ENCODE measurements around the gene CCDC195.
"Not testable (repeated sequence)": the region's sequence is repeated elsewhere in the genome, so short reads cannot be mapped to it uniquely, and the experiment has no call there.

CCDC195 gene

GRCh38 chr2:224668123-224668909 lies 47.8 kb downstream of the CCDC195 start:
- no peak overlapping the region for H2AFZ ChIP-seq (ENCODE audit: low read length)
- no peaks in the 10 kb centered on the region; the same call in 1 of the 2 replicates for H3K9me3 ChIP-seq (ENCODE audit: insufficient read depth, low read depth, low read length)
- H3K4me1 ChIP-seq (ENCODE audit: insufficient read depth, low read length, poor library complexity, severe bottlenecking), result no peaks in the 10 kb centered on the region
- H3K27me3 ChIP-seq (ENCODE audit: insufficient read depth, low read length, poor library complexity, severe bottlenecking), result no peaks in the 10 kb centered on the region
- H3K36me3 ChIP-seq (ENCODE audit: insufficient read depth, low read length), result no peaks in the 10 kb centered on the region
- no peak overlapping the region for H3K4me3 ChIP-seq (ENCODE audit: low read length, poor library complexity, severe bottlenecking)
- H3K79me2 ChIP-seq (ENCODE audit: insufficient read depth, low read length), result no peaks in the 10 kb centered on the region
- no peaks in the 10 kb centered on the region for H3K9me2 ChIP-seq (replicated peaks; ENCODE audit: low read depth, low read length)
- no peak for TF ChIP-seq EZH2phosphoT487 (IDR thresholded peaks at IDR 0.05; ENCODE audit: borderline replicate concordance)
- no peak for TF ChIP-seq CTCF (conservative IDR thresholded peaks at IDR 0.05; ENCODE audit: low read length)
- H3K4me2 ChIP-seq (ENCODE audit: low read depth, low read length, poor library complexity, severe bottlenecking), result no peak overlapping the region
- H3K9ac ChIP-seq (ENCODE audit: low read depth, low read length, poor library complexity, severe bottlenecking), result no peak overlapping the region
- no peaks in the 10 kb centered on the region for H4K20me1 ChIP-seq (ENCODE audit: insufficient read depth, low read length, poor library complexity, severe bottlenecking)
- H3F3A ChIP-seq (ENCODE audit: low read depth), result no peaks in the 10 kb centered on the region

DNA sequence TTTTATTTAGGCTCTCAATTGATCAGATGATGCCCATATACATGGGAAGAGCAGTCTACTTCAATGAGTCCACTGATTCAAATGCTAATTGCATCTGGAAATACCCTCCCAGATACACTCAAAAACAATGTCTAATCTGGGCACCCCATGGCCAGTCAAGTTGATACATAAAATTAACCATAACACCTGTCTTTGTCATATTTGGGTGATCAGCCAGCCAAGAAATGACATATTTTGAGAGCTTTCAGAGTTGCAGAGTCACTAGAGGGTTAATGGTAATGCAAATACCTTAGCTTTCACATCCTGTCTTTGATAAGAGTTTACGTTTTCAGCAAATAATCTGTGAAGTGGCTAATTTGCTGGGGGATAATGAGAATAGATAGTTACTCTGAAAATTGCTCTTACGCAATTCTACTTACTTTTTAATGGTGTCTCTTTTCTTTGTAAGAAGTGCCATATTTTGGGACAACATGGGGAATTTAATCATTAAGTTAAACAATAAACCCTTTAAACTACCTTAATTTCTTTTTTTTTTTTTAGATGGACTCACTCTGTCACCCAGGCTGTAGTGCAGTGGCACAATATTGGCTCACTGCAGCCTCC lies 49.1 kb downstream of the CCDC195 start:
- TF ChIP-seq CTCF (conservative IDR thresholded peaks at IDR 0.05; ENCODE audit: low read length), result no peak
- TF ChIP-seq EZH2phosphoT487 (IDR thresholded peaks at IDR 0.05; ENCODE audit: borderline replicate concordance), result no peak
- Histone ChIP-seq H2AFZ (ENCODE audit: low read length) (no peak overlapping the region), H3K36me3 (ENCODE audit: insufficient read depth, low read length) (no peaks in the 10 kb centered on the region), H3K79me2 (ENCODE audit: insufficient read depth, low read length) (no peaks in the 10 kb centered on the region), H3K4me1 (ENCODE audit: insufficient read depth, low read length, poor library complexity, severe bottlenecking) (no peaks in the 10 kb centered on the region), H3K9me3 (ENCODE audit: insufficient read depth, low read depth, low read length) (no peaks in the 10 kb centered on the region; the same call in 1 of the 2 replicates), H3K9ac (ENCODE audit: low read depth, low read length, poor library complexity, severe bottlenecking) (no peak overlapping the region), H3K4me2 (ENCODE audit: low read depth, low read length, poor library complexity, severe bottlenecking) (no peak overlapping the region), H3K27me3 (ENCODE audit: insufficient read depth, low read length, poor library complexity, severe bottlenecking) (no peaks in the 10 kb centered on the region), H4K20me1 (ENCODE audit: insufficient read depth, low read length, poor library complexity, severe bottlenecking) (no peaks in the 10 kb centered on the region), H3K4me3 (ENCODE audit: low read length, poor library complexity, severe bottlenecking) (no peak overlapping the region), H3K9me2 (replicated peaks; ENCODE audit: low read depth, low read length) (no peaks in the 10 kb centered on the region), H3F3A (ENCODE audit: low read depth) (no peaks in the 10 kb centered on the region)

GRCh38 chr2:224663322-224663721 lies 52.8 kb downstream of the CCDC195 start:
- not testable (repeated sequence) for H3K4me2 ChIP-seq (ENCODE audit: low read depth, low read length, poor library complexity, severe bottlenecking); H3K9ac ChIP-seq (ENCODE audit: low read depth, low read length, poor library complexity, severe bottlenecking); H3K4me1 ChIP-seq (ENCODE audit: insufficient read depth, low read length, poor library complexity, severe bottlenecking); H3F3A ChIP-seq (ENCODE audit: low read depth); H3K4me3 ChIP-seq (ENCODE audit: low read length, poor library complexity, severe bottlenecking); H4K20me1 ChIP-seq (ENCODE audit: insufficient read depth, low read length, poor library complexity, severe bottlenecking); H3K27me3 ChIP-seq (ENCODE audit: insufficient read depth, low read length, poor library complexity, severe bottlenecking); H3K9me2 ChIP-seq (replicated peaks; ENCODE audit: low read depth, low read length); H2AFZ ChIP-seq (ENCODE audit: low read length); H3K9me3 ChIP-seq (ENCODE audit: insufficient read depth, low read depth, low read length); H3K79me2 ChIP-seq (ENCODE audit: insufficient read depth, low read length); H3K36me3 ChIP-seq (ENCODE audit: insufficient read depth, low read length)

DNA sequence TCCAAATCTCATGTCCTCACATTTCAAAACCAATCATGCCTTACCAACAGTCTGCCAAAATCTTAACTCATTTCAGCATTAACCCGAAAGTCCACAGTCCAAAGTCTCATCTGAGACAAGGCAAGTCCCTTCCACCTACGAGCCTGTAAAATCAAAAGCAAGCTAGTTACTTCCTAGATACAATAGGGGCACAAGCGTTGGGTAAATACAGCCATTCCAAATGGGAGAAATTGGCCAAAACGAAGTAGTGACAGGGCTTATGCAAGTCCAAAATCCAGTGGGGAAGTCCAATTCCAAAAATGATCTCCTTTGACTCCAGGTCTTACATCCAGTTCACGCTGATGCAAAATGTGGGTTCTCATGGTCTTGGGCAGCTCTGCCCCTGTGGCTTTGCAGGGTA lies 54.5 kb downstream of the CCDC195 start:
- H3K9me2 ChIP-seq (replicated peaks; ENCODE audit: low read depth, low read length); H4K20me1 ChIP-seq (ENCODE audit: insufficient read depth, low read length, poor library complexity, severe bottlenecking); H3K79me2 ChIP-seq (ENCODE audit: insufficient read depth, low read length); H3K9ac ChIP-seq (ENCODE audit: low read depth, low read length, poor library complexity, severe bottlenecking); H2AFZ ChIP-seq (ENCODE audit: low read length); H3K9me3 ChIP-seq (ENCODE audit: insufficient read depth, low read depth, low read length); H3K36me3 ChIP-seq (ENCODE audit: insufficient read depth, low read length); H3K4me2 ChIP-seq (ENCODE audit: low read depth, low read length, poor library complexity, severe bottlenecking); H3F3A ChIP-seq (ENCODE audit: low read depth); H3K4me1 ChIP-seq (ENCODE audit: insufficient read depth, low read length, poor library complexity, severe bottlenecking); H3K27me3 ChIP-seq (ENCODE audit: insufficient read depth, low read length, poor library complexity, severe bottlenecking); H3K4me3 ChIP-seq (ENCODE audit: low read length, poor library complexity, severe bottlenecking): not testable (repeated sequence)

Data from Loucy (cell line).